Gastroesophageal sphincter (tissue), 3 donors: ENCODE results near the gene MEGF11.

Experiments used
- CTCF ChIP-seq, 4 experiments: fragments of 200-600 bp in 2 of 4; fragments of 450-650 bp in 2 of 4; sonication (generic) in 1 of 4; IDR thresholded peaks; one replicate each; pipeline ENCODE4 v1.5.1; 2017 to 2019; ENCODE audit warnings: antibody characterized with exemption in 4 of 4, mild to moderate bottlenecking in 2 of 4, moderate library complexity in 2 of 4
- EP300 ChIP-seq: sonication (generic); formaldehyde crosslinking; IDR thresholded peaks from one replicate; pipeline ENCODE4 v1.6.1; 2017; ENCODE audit warnings: antibody characterized with exemption, mild to moderate bottlenecking
- POLR2A ChIP-seq, 2 donors: fragments of 450-650 bp; IDR thresholded peaks; one replicate each; pipeline ENCODE4 v1.6.1; 2017; ENCODE audit warnings: antibody characterized with exemption in 2 of 2, mild to moderate bottlenecking in 2 of 2, moderate library complexity in 1 of 2
- POLR2AphosphoS5 ChIP-seq: sonication (generic); formaldehyde crosslinking; IDR thresholded peaks from one replicate; pipeline ENCODE4 v1.6.1; 2017; ENCODE audit warnings: antibody characterized with exemption

GRCh38 chr15:66025972-66026371, 227.6 kb downstream of the MEGF11 start:
- TF ChIP-seq CTCF (IDR thresholded peaks at IDR 0.05) (no peak), POLR2A (IDR thresholded peaks at IDR 0.05) (no peak), EP300 (no peak), POLR2AphosphoS5 (no peak)
